Measurements from ENCODE around the gene SKIL.

DNA sequence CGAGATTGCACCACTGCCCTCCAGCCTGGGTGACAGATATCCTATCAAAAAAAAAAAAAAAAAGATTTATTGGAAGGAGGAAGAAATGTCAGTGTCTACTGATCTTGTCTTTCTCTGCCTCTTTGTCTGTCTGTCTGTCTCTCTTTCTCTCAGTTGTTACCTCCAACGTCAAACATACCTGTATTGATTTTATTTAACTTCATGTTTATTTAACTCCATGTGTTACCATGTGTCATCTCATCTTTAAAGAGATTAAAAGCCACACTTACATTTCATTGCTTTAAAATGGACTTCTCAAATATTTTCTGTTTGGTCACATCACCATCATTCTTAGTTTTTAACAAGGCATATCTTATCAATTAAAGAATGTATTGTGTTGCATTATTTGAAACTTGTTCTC is 70.6 kb downstream of the SKIL start:
- TF ChIP-seq CTCF (conservative IDR thresholded peaks at IDR 0.05; ENCODE audit: low read depth, low read length) (no peak), EZH2phosphoT487 (IDR thresholded peaks at IDR 0.05; ENCODE audit: borderline replicate concordance, low read length) (no peak)

All from PC-3 (cell line).